Measurements from ENCODE around the gene RSRC2.
"Not testable (repeated sequence)": the region's sequence is repeated elsewhere in the genome, so short reads cannot be mapped to it uniquely, and the experiment has no call there.

RSRC2 gene

DNA sequence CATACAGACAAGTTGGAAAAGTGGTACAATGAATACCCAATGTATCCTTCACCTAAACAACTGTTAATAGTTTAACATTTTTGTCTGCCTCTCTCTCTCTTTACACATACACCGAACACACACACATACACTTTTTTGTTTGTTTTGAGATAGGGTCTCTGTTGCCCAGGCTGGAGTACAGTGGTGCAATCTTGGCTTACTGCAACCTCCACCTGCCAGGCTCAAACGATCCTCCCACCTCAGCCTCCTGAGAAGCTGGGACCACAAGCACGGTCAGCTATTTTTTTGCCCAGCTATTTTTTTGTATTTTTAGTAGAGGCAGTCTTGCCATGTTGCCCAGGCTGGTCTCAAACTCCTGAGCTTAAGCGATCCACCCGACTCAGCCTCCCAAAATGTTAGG lies 42.8 kb downstream of the RSRC2 start:
- no peak for DNase-seq

DNA sequence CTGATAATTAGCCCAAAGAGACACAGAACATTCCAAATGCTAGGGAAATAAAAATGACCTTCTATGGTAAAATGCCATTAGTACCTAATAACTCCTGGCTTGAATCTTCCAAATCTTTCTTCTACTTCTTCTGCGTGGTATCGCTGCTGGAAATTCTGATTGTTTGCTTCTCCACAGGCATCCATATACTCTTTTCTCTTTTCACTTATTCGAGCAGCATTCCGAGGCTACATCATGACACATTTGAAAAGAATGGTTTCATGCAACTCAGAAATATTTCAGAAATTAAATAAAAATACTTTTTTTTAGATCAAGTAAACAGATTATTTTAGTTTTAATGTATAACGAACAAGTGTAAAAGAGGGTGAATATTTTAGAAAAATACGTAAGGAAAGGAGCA lies 44.9 kb downstream of the RSRC2 start:
- DNase-seq = no peak

DNA sequence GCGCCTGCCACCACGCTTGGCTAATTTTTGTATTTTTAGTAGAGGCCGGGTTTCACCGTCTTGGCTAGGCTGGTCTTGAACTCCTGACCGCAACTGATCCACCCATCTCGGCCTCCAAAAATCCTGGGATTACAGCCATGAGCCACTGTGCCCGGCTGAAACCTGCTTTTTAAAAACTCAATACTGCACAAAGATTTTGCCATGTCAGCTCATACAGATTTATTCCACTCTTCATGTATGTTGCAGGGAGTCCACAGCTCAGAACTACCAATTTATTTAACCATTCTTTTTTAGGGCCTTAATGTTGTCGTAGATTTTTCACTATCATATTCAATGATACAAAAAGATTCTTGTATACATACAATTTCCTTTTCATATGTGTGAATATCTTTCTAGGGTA lies 46.0 kb downstream of the RSRC2 start:
- DNase-seq = no peak

DNA sequence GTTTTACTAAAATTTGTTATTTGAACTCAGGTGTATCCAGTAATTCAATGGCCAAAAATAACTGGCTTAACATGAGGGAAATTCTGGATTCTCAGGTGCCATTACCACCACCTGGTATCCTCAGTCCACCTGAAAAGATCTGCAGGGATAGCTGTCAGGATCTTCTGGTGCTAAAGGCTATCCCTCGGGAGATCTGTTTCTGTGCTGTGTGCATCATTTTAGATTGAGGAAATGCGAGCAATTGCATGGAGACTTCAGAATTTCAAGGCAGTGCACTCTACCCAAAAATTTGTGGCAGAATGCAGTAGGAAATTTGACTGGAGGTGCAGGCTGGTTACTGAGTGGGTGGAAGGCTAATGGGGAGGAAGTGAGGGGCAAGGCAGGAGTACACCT lies 52.4 kb downstream of the RSRC2 start:
- no peak for DNase-seq

- no peak for DNase-seq
These were observed 53.0 kb downstream of the RSRC2 start for GRCh38 chr12:122473543-122474323.

- DNase-seq = peak; percentile 24 to 77
These were observed 55.2 kb downstream of the RSRC2 start for GRCh38 chr12:122471324-122472226.

- DNase-seq = not testable (repeated sequence)
These were observed 56.2 kb downstream of the RSRC2 start for GRCh38 chr12:122470576-122470975.

DNA sequence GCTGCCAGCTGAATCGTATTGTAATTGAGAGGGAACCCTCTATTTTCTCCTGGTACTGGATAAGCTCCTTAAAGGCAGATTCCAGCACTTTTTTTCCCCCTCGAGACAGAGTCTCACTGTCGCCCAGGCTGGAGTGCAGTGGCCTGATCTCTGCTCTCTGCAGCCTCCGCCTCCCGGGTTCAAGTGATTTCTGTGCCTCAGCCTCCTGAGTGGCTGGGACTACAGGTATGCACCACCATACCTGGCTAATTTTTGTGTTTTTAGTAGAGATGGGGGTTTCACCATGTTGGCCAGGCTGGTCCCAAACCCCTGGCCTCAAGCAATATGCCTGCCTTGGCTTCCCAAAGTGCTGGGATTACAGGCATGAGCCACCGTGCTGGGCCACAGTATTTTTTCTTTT lies 56.9 kb downstream of the RSRC2 start:
- not testable (repeated sequence) for DNase-seq

GRCh38 chr12:122467983-122468382 lies 58.8 kb downstream of the RSRC2 start:
- no peak for DNase-seq

GRCh38 chr12:122464317-122465042 lies 62.3 kb downstream of the RSRC2 start:
- peak in 1 of 2 donors; percentile 50 for DNase-seq

GRCh38 chr12:122460641-122461040 lies 66.1 kb downstream of the RSRC2 start:
- no peak for DNase-seq

DNA sequence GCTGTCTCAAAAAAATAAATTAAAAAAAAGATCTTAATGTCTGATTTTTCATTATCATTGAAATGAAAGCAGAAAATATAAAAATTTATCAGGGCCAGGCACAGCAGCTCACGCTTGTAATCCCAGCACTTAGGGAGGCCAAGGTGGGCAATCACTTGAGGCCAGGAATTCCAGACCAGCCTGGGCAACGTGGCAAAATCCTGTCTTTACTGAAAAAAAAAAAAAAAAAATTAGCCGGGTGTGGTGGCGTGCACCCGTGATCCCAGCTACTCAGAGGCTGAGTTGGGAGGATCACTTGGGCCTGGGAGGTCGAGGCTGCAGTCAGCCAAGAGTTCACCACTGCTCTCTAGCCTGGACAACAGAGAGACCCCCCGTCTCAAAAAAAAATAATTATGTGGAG lies 66.7 kb downstream of the RSRC2 start:
- DNase-seq = no peak

DNA sequence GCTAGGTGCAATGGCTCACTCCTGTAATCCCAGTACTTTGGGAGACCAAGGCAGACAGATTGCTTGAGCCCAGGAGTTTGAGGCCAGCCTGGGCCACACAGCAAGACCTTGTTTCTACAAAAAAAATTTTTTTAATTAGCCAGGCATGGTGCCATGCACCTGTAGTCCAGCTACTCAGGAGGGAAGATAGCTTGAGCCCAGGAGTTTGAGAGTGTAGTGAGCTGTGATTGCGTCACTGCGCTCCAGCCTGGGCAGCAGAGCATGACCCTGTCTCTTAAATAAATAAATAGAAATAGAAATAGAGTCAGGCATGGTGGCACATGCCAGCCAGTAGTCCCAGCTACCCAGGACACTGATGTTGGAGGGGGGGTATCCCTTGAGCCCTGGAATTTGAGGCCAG lies 67.5 kb downstream of the RSRC2 start:
- no peak for DNase-seq

DNA sequence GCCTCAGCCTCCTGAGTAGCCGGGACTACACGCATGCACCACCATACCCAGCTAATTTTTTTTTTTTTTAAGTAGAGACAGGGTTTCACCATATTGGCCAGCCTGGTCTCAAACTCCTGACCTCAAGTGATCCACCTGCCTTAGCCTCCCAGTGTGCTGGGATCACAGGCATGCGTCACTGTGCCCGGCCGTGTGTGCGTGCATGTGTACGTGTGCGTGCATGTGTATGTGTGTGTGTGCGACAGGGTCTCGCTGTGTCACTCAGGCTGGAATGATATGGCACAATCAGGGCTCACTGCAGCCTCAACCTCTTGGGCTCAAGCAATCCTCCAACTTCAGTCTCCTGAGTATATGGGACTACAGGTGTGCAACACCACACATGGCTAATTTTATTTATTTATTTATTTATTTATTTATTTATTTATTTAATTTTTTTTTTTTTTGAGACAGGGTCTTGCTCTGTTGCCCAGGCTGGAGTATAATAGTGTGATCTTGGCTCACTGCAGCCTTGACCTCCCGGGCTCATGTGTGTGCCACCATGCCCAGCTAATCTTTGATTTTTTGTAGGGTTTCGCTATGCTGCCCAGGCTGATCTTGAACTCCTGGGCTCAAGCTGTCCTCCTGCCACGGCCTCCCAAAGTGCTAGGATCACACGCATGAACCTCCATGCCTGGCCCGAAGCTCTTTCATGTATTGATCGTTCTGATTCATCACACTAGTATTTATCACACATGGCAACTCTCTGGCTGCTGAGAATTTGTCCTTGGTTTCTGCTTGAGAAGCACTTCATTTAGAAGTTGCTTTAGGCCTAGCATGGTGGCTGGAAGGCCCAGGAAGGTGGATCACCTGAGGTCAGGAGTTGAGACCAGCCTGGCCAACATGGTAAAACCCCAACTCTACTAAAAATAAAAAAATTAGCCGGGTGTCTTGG lies 68.4 kb downstream of the RSRC2 start:
- DNase-seq = no peak

GRCh38 chr12:122457627-122458026 lies 69.1 kb downstream of the RSRC2 start:
- DNase-seq = no peak

GRCh38 chr12:122454739-122455138 lies 72.0 kb downstream of the RSRC2 start:
- no peak for DNase-seq

- DNase-seq = no peak
These were observed 72.5 kb downstream of the RSRC2 start for GRCh38 chr12:122454250-122454721.

All from CD4-positive, alpha-beta T cell treated with Interleukin-4 for 1 hour (primary cell).